ENCODE results near the gene ASIC1.

GRCh38 chr12:50061946-50062686, 4.7 kb downstream of the ASIC1 start:
- TF ChIP-seq CTCF (conservative IDR thresholded peaks at IDR 0.05; ENCODE audit: low read depth, low read length) (no peak), EZH2 (IDR thresholded peaks at IDR 0.05; ENCODE audit: low read length, unreplicated experiment) (no peak)

Data from PC-3 (cell line).